Measurements from ENCODE around the gene PRKACB.

Gene PRKACB

DNA sequence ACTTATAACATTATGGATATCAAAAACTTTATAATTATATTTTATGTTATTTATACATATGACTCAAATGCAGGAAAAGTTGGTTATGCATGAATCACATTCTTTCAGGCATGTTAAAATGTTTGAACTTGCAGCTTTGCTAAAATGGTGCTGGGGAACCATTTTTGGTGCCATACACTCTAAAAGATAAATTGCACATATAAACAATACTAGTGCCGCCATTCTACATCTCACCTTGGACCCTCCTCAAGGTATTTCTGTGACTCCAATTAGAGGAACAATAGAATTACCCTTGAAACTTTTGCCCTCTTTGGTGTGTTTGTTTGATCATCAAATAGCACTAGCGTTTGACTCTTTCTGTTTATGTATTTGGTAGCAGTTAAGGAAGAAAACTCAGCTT, 997 bp downstream of the PRKACB start:
- Histone ChIP-seq H3K14ac (ENCODE audit: low read length in 2 of 2) (no peak overlapping the region), H2BK12ac (ENCODE audit: low read length in 2 of 2) (no peak overlapping the region), H3K36me3 (ENCODE audit: control insufficient read depth in 1 of 2, insufficient read depth in 2 of 2, low read depth in 1 of 2, low read length in 2 of 2) (no peaks in the 10 kb centered on the region), H3K4me3 (ENCODE audit: insufficient read depth in 1 of 2, low read depth in 1 of 2, low read length in 2 of 2) (no peak overlapping the region), H3K9me3 (ENCODE audit: control insufficient read depth, low read length) (no peaks in the 10 kb centered on the region), H3K4me2 (ENCODE audit: low read length, poor library complexity, severe bottlenecking) (no peak overlapping the region), H3K27ac (ENCODE audit: low read length, poor library complexity, severe bottlenecking) (no peak overlapping the region), H2BK5ac (ENCODE audit: low read depth, low read length, poor library complexity, severe bottlenecking) (no peak overlapping the region), H3K4ac (ENCODE audit: low read depth in 1 of 2, low read length in 2 of 2) (no peak overlapping the region), H2AK5ac (ENCODE audit: low read length, severe bottlenecking) (no peak overlapping the region), H3K27me3 (ENCODE audit: control insufficient read depth in 1 of 2, insufficient read depth in 1 of 2, low read length in 2 of 2) (no peaks in the 10 kb centered on the region), H3K9ac (ENCODE audit: low read length) (no peak overlapping the region), H3K4me1 (ENCODE audit: control insufficient read depth, insufficient read depth, low read depth, low read length) (peaks cover 2% of the 10 kb centered on the region), H2BK15ac (ENCODE audit: low read depth, poor library complexity, severe bottlenecking) (no peak overlapping the region), H2AFZ (ENCODE audit: low read depth, low read length) (no peak overlapping the region), H3K18ac (ENCODE audit: low read depth in 1 of 2, low read length in 2 of 2) (no peak overlapping the region), H4K91ac (ENCODE audit: low read length) (no peak overlapping the region), H3K23ac (ENCODE audit: low read length in 2 of 2) (no peak overlapping the region), H3K79me1 (replicated peaks; ENCODE audit: low read length, poor library complexity, severe bottlenecking) (peaks cover 3% of the 10 kb centered on the region), H4K8ac (ENCODE audit: low read length) (no peak overlapping the region), H2BK120ac (ENCODE audit: low read depth, low read length) (no peak overlapping the region)
- no peak for DNase-seq
- WGBS = 100% methylated on average over 1 of the region's 2 CpGs

GRCh38 chr1:84146411-84147032, 2.5 kb downstream of the PRKACB start:
- H3K4ac ChIP-seq (ENCODE audit: low read depth in 1 of 2, low read length in 2 of 2) = no peak overlapping the region
- no peak overlapping the region for H2BK12ac ChIP-seq (ENCODE audit: low read length in 2 of 2)
- H2AK5ac ChIP-seq (ENCODE audit: low read length, severe bottlenecking) = no peak overlapping the region
- H3K4me3 ChIP-seq (ENCODE audit: insufficient read depth in 1 of 2, low read depth in 1 of 2, low read length in 2 of 2) = no peak overlapping the region
- no peak overlapping the region for H2BK120ac ChIP-seq (ENCODE audit: low read depth, low read length)
- no peak overlapping the region for H3K14ac ChIP-seq (ENCODE audit: low read length in 2 of 2)
- no peak overlapping the region for H2BK15ac ChIP-seq (ENCODE audit: low read depth, poor library complexity, severe bottlenecking)
- no peaks in the 10 kb centered on the region for H3K27me3 ChIP-seq (ENCODE audit: control insufficient read depth in 1 of 2, insufficient read depth in 1 of 2, low read length in 2 of 2)
- no peaks in the 10 kb centered on the region for H3K36me3 ChIP-seq (ENCODE audit: control insufficient read depth in 1 of 2, insufficient read depth in 2 of 2, low read depth in 1 of 2, low read length in 2 of 2)
- no CpG with 5 or more reads among the region's 4 CpGs for WGBS
- H3K9me3 ChIP-seq (ENCODE audit: control insufficient read depth, low read length) = no peaks in the 10 kb centered on the region
- H3K23ac ChIP-seq (ENCODE audit: low read length in 2 of 2) = no peak overlapping the region
- H3K4me2 ChIP-seq (ENCODE audit: low read length, poor library complexity, severe bottlenecking) = no peak overlapping the region
- no peak overlapping the region for H2BK5ac ChIP-seq (ENCODE audit: low read depth, low read length, poor library complexity, severe bottlenecking)
- peak; percentile 57 for DNase-seq
- peaks cover 2% of the 10 kb centered on the region for H3K4me1 ChIP-seq (ENCODE audit: control insufficient read depth, insufficient read depth, low read depth, low read length)
- no peak overlapping the region for H3K9ac ChIP-seq (ENCODE audit: low read length)
- no peak overlapping the region for H4K8ac ChIP-seq (ENCODE audit: low read length)
- H3K18ac ChIP-seq (ENCODE audit: low read depth in 1 of 2, low read length in 2 of 2) = no peak overlapping the region
- H4K91ac ChIP-seq (ENCODE audit: low read length) = no peak overlapping the region
- H3K27ac ChIP-seq (ENCODE audit: low read length, poor library complexity, severe bottlenecking) = no peak overlapping the region
- H3K79me1 ChIP-seq (replicated peaks; ENCODE audit: low read length, poor library complexity, severe bottlenecking) = peaks cover 3% of the 10 kb centered on the region
- no peak overlapping the region for H2AFZ ChIP-seq (ENCODE audit: low read depth, low read length)

DNA sequence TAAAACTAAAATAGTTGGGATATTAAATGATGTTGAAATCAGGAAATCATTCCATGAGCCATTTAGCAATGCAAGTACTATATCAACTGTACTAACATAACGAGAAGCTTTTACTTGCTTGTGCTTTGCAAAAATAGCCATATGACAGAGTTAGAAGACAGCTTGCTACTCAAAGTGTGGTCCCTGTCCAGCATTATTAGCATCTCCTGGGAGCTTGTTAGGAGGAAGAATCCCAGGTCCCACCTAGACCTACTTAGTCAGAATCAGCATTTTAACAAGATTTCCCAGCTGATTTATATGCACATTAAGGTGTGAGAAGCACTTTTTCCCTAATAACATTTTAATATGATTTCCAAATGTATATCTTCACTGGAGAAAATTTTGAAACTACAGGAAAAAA, 4.7 kb downstream of the PRKACB start:
- H3K27me3 ChIP-seq (ENCODE audit: control insufficient read depth in 1 of 2, insufficient read depth in 1 of 2, low read length in 2 of 2) = no peaks in the 10 kb centered on the region
- DNase-seq = no peak
- H3K18ac ChIP-seq (ENCODE audit: low read depth in 1 of 2, low read length in 2 of 2) = no peak overlapping the region
- no peak overlapping the region for H3K4me2 ChIP-seq (ENCODE audit: low read length, poor library complexity, severe bottlenecking)
- no peaks in the 10 kb centered on the region for H3K36me3 ChIP-seq (ENCODE audit: control insufficient read depth in 1 of 2, insufficient read depth in 2 of 2, low read depth in 1 of 2, low read length in 2 of 2)
- no peak overlapping the region for H3K27ac ChIP-seq (ENCODE audit: low read length, poor library complexity, severe bottlenecking)
- no peak overlapping the region for H2BK12ac ChIP-seq (ENCODE audit: low read length in 2 of 2)
- H2AFZ ChIP-seq (ENCODE audit: low read depth, low read length) = no peak overlapping the region
- no peak overlapping the region for H3K14ac ChIP-seq (ENCODE audit: low read length in 2 of 2)
- H2BK5ac ChIP-seq (ENCODE audit: low read depth, low read length, poor library complexity, severe bottlenecking) = no peak overlapping the region
- no peaks in the 10 kb centered on the region for H3K4me1 ChIP-seq (ENCODE audit: control insufficient read depth, insufficient read depth, low read depth, low read length)
- peaks cover 2% of the 10 kb centered on the region for H3K79me1 ChIP-seq (replicated peaks; ENCODE audit: low read length, poor library complexity, severe bottlenecking)
- no peak overlapping the region for H3K4ac ChIP-seq (ENCODE audit: low read depth in 1 of 2, low read length in 2 of 2)
- H4K8ac ChIP-seq (ENCODE audit: low read length) = no peak overlapping the region
- no peak overlapping the region for H2AK5ac ChIP-seq (ENCODE audit: low read length, severe bottlenecking)
- H4K91ac ChIP-seq (ENCODE audit: low read length) = no peak overlapping the region
- no peak overlapping the region for H2BK15ac ChIP-seq (ENCODE audit: low read depth, poor library complexity, severe bottlenecking)
- WGBS = no CpG with 5 or more reads among the region's 1 CpG
- H3K9me3 ChIP-seq (ENCODE audit: control insufficient read depth, low read length) = no peaks in the 10 kb centered on the region
- H3K9ac ChIP-seq (ENCODE audit: low read length) = no peak overlapping the region
- no peak overlapping the region for H2BK120ac ChIP-seq (ENCODE audit: low read depth, low read length)
- H3K4me3 ChIP-seq (ENCODE audit: insufficient read depth in 1 of 2, low read depth in 1 of 2, low read length in 2 of 2) = no peak overlapping the region
- H3K23ac ChIP-seq (ENCODE audit: low read length in 2 of 2) = no peak overlapping the region

DNA sequence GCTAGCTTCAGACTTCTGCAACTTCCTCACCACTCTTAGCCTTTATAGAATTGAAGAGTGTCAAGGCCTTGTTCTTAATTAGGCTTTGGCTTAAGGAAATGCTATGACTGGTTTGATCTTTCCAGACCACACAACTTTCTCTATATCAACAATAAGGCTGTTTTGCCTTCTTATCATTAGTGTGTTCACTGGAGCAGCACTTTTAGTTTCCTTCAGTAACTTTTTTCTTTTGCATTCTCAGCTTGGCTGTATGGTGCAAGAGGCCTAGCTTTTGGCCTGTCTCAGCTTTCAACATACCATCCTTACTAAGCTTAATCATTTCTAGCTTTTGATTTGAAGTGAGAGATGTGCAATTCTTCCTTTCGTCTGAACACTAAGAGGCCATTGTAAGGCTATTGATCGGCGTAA, 8.6 kb downstream of the PRKACB start:
- Histone ChIP-seq H3K14ac (ENCODE audit: low read length in 2 of 2) (no peak overlapping the region), H3K27me3 (ENCODE audit: control insufficient read depth in 1 of 2, insufficient read depth in 1 of 2, low read length in 2 of 2) (no peaks in the 10 kb centered on the region), H3K4me2 (ENCODE audit: low read length, poor library complexity, severe bottlenecking) (no peak overlapping the region), H3K27ac (ENCODE audit: low read length, poor library complexity, severe bottlenecking) (peak overlapping the region; percentile 24), H4K8ac (ENCODE audit: low read length) (no peak overlapping the region), H2BK120ac (ENCODE audit: low read depth, low read length) (no peak overlapping the region), H3K18ac (ENCODE audit: low read depth in 1 of 2, low read length in 2 of 2) (no peak overlapping the region), H3K4me1 (ENCODE audit: control insufficient read depth, insufficient read depth, low read depth, low read length) (peaks cover 1% of the 10 kb centered on the region), H3K9ac (ENCODE audit: low read length) (no peak overlapping the region), H2BK12ac (ENCODE audit: low read length in 2 of 2) (no peak overlapping the region), H4K91ac (ENCODE audit: low read length) (no peak overlapping the region), H3K4me3 (ENCODE audit: insufficient read depth in 1 of 2, low read depth in 1 of 2, low read length in 2 of 2) (no peak overlapping the region), H3K23ac (ENCODE audit: low read length in 2 of 2) (no peak overlapping the region), H3K79me1 (replicated peaks; ENCODE audit: low read length, poor library complexity, severe bottlenecking) (peaks cover 2% of the 10 kb centered on the region), H2BK15ac (ENCODE audit: low read depth, poor library complexity, severe bottlenecking) (no peak overlapping the region), H3K9me3 (ENCODE audit: control insufficient read depth, low read length) (no peaks in the 10 kb centered on the region), H3K36me3 (ENCODE audit: control insufficient read depth in 1 of 2, insufficient read depth in 2 of 2, low read depth in 1 of 2, low read length in 2 of 2) (no peaks in the 10 kb centered on the region), H3K4ac (ENCODE audit: low read depth in 1 of 2, low read length in 2 of 2) (no peak overlapping the region), H2AK5ac (ENCODE audit: low read length, severe bottlenecking) (no peak overlapping the region), H2BK5ac (ENCODE audit: low read depth, low read length, poor library complexity, severe bottlenecking) (no peak overlapping the region), H2AFZ (ENCODE audit: low read depth, low read length) (no peak overlapping the region)
- DNase-seq = no peak
- 100% methylated on average over 3 of the region's 3 CpGs for WGBS

Measured in mesenchymal stem cell (in vitro differentiated cells and primary cell).